ENCODE data around the gene USP38. TPM values are rescaled to one million over a fixed set of nuclear protein-coding genes. Genes with fewer than 3 reads are reported as not detected.

USP38 gene
- total RNA-seq, 1 donor from 2014 or later, result 27.6 TPM

DNA sequence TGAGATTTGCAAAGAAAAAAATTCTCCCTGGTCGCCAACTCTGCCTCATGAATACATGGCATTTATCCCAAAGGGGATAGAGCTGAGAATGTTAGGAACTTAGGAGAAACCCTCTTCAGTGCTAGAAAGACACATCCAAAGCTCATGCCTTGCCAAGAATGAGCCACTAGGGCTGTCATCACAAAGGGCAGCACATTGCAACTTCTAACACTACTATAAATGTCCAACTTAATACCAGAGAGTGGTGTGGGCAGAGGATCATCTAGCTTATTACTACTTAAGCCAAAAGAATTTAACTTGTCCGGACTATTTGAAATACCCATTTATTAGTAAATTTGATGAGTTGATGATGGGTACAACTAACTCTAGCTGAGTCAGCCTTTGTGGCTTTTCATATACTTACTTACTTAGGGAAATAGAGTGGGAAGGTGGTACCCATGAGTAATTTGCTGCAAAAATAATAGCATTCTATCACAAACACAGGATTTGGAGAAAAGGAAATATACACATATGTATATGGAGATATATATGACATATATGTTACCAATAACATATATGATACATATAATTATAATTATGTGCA is 85.6 kb downstream of the USP38 start:
- no peak for DNase-seq

Other genes with a start within 250 kb of the USP38 start
- gene GAB1, start 152.0 kb downstream of the USP38 start, total RNA-seq, result 25.9 TPM

All from occipital lobe (tissue), 2 donors.